ENCODE data around the gene GNL2. TPM values are rescaled to one million over a fixed set of nuclear protein-coding genes. Genes with fewer than 3 reads are reported as not detected.
A peak's percentile ranks its signal among the peaks of the same experiment; 100 is the strongest.

GNL2 gene
- total and polyA plus RNA-seq, 10 of the 15 experiments (the other 5 are each of a cell fraction or from before 2014, with no cell fraction given): 64.2 to 167 (median 88.2) TPM

DNA sequence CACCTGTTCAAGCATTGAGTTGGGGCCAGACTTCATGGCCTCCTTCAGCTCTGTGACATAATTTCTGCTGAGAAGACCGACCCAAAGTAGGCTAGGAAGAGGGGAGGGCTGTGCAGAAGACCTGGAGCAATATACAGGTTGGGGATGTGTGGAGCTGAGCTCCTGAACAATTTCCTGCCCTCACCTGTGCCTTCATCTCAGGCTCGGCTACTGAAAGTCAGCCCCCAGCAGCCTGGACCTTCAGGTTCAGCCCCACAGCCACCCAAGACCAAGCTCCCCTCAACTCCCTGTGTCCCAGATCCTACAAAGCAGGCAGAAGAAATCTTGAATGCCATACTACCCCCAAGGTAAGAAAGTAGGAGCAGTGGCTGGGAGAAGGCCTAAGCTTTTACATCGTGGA is 38.3 kb downstream of the GNL2 start:
- POLR2A ChIA-PET: interaction anchor here (0.6 kb wide), 1 partner anchor 381 kb away, joined by 3 read pairs; no protein-coding TSS in a partner anchor
- Histone ChIP-seq H2AFZ (ENCODE audit: control insufficient read depth, low read depth, low read length) (no peak overlapping the region), H3K27me3 (replicated peaks in 1 of 2; ENCODE audit: control insufficient read depth in 2 of 2, insufficient read depth in 2 of 2, low read length in 1 of 2) (no peaks in the 10 kb centered on the region), H3K9ac (ENCODE audit: control insufficient read depth, insufficient read depth, low read length) (no peak overlapping the region), H3K27ac (ENCODE audit: control insufficient read depth, insufficient read depth) (no peak overlapping the region), H3K4me3 (no peak overlapping the region), H3K4me2 (ENCODE audit: control insufficient read depth, insufficient read depth) (no peak overlapping the region), H4K20me1 (ENCODE audit: control insufficient read depth, insufficient read depth) (no peaks in the 10 kb centered on the region), H3K9me3 (replicated peaks; ENCODE audit: control insufficient read depth, insufficient read depth, low read length) (peaks cover 2% of the 10 kb centered on the region; the same call in 1 of the 3 replicates), H3K36me3 (ENCODE audit: control insufficient read depth in 2 of 2, insufficient read depth in 2 of 2, low read length in 1 of 2) (no peaks in the 10 kb centered on the region; a peak in 1 of 4 replicates), H3K4me1 (ENCODE audit: control insufficient read depth, insufficient read depth, low read length) (peaks cover 6% of the 10 kb centered on the region; the same call in 1 of the 2 replicates), H3K79me2 (ENCODE audit: control insufficient read depth, insufficient read depth, low read length) (peaks cover 17% of the 10 kb centered on the region)
- TF ChIP-seq ZNF217 (IDR thresholded peaks at IDR 0.05): no peak
- DNase-seq (ENCODE audit: low read depth, low spot score): no peak
- no peak for ATAC-seq
- RAD21 ChIA-PET (ENCODE audit: unreplicated experiment): no interaction called here
- no TSS peak for BruUV-seq (replicated peaks)
- FAIRE-seq: no peak
- CTCF ChIA-PET: interaction anchor here (1.3 to 2.9 kb wide), 2 partner anchors 70 to 124 kb away, joined by 5 to 11 read pairs; no protein-coding TSS in a partner anchor
- SMC1A ChIA-PET (ENCODE audit: uncharacterized antibody, unreplicated experiment): no interaction called here
- in situ Hi-C loops (cut with MboI) (loop anchor here (5.0 kb wide), 1 partner anchor 125 kb away; no protein-coding TSS in a partner anchor), intact Hi-C loops (cut with micrococcal nuclease; ENCODE audit: unreplicated experiment) (no loop called here)
- 71% methylated on average over 3 of the region's 3 CpGs for WGBS (ENCODE audit: insufficient coverage, insufficient replicate concordance, low lambda C conversion rate, missing lambda C conversion rate)

DNA sequence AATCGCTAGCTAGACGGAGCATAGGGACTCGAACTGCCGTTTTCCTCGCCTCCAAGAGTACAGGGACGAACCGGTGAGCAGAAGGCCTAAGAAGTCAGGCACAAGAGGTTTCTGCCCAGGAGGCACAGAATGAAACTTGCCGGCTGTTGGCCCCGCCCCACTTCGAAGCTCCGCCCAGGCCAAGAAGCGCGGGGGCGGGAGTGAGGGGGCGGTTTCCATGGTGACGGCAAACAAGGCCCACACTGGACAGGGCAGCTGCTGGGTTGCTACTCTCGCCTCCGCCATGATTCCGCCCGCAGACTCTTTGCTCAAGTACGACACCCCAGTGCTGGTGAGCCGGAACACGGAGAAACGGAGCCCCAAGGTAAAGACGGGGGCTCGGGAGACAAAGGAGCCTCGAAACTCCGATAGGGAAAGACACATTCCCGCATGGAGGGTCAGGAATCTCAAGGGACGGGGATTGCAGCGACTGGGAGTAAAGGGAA is 39.0 kb downstream of the GNL2 start, which contains the start of gene DNALI1:
DNALI1 (plus strand) TSS at position 229 of the 485 bp plus-strand sequence; CDS start at position 284, 55 bp downstream.
- in situ Hi-C loops (cut with MboI): loop anchor here (5.0 kb wide), 1 partner anchor 126 kb away; no protein-coding TSS in a partner anchor
- peaks cover 6% of the 10 kb centered on the region; the same call in 1 of the 2 replicates for H3K4me1 ChIP-seq (ENCODE audit: control insufficient read depth, insufficient read depth, low read length)
- H3K9ac ChIP-seq (ENCODE audit: control insufficient read depth, insufficient read depth, low read length): no peak within 1 kb of the TSS
- H3K79me2 ChIP-seq (ENCODE audit: control insufficient read depth, insufficient read depth, low read length): peaks cover 18% of the 10 kb centered on the region
- ChIA-PET CTCF (interaction anchor here (1.3 to 2.9 kb wide), 2 partner anchors 69 to 125 kb away, joined by 5 to 11 read pairs; no protein-coding TSS in a partner anchor), POLR2A (interaction anchor here (0.6 kb wide), 1 partner anchor 381 kb away, joined by 3 read pairs; no protein-coding TSS in a partner anchor), RAD21 (ENCODE audit: unreplicated experiment) (no interaction called here), SMC1A (ENCODE audit: uncharacterized antibody, unreplicated experiment) (no interaction called here)
- no peak within 1 kb of the TSS for H3K27ac ChIP-seq (ENCODE audit: control insufficient read depth, insufficient read depth)
- peak; percentile 20 to 25; a peak in 1 of 4 replicates for TF ChIP-seq IKZF2 (IDR thresholded peaks at IDR 0.05)
- no peak for TF ChIP-seq EP300 (IDR thresholded peaks at IDR 0.05; ENCODE audit: borderline replicate concordance in 1 of 2, control insufficient read depth in 1 of 2, low read depth in 2 of 2, low read length in 2 of 2)
- TF ChIP-seq, protein P1, sequence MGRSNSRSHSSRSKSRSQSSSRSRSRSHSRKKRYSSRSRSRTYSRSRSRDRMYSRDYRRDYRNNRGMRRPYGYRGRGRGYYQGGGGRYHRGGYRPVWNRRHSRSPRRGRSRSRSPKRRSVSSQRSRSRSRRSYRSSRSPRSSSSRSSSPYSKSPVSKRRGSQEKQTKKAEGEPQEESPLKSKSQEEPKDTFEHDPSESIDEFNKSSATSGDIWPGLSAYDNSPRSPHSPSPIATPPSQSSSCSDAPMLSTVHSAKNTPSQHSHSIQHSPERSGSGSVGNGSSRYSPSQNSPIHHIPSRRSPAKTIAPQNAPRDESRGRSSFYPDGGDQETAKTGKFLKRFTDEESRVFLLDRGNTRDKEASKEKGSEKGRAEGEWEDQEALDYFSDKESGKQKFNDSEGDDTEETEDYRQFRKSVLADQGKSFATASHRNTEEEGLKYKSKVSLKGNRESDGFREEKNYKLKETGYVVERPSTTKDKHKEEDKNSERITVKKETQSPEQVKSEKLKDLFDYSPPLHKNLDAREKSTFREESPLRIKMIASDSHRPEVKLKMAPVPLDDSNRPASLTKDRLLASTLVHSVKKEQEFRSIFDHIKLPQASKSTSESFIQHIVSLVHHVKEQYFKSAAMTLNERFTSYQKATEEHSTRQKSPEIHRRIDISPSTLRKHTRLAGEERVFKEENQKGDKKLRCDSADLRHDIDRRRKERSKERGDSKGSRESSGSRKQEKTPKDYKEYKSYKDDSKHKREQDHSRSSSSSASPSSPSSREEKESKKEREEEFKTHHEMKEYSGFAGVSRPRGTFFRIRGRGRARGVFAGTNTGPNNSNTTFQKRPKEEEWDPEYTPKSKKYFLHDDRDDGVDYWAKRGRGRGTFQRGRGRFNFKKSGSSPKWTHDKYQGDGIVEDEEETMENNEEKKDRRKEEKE (IDR thresholded peaks at IDR 0.05): no peak
- TF ChIP-seq BMI1 (IDR thresholded peaks at IDR 0.05; ENCODE audit: borderline replicate concordance): peak; percentile 57; the same call in 1 of the 2 replicates
- no peak for TF ChIP-seq FOXM1 (IDR thresholded peaks at IDR 0.05; ENCODE audit: low read depth, low read length)
- no peak for TF ChIP-seq ATF7 (IDR thresholded peaks at IDR 0.05; ENCODE audit: low read depth)
- TF ChIP-seq SUPT20H (IDR thresholded peaks at IDR 0.05; ENCODE audit: borderline replicate concordance, control insufficient read depth, low read depth, low read length): no peak
- TF ChIP-seq EGR1 (IDR thresholded peaks at IDR 0.05; ENCODE audit: borderline replicate concordance in 1 of 2, low read depth in 2 of 2, low read length in 2 of 2): peak; percentile 49 to 92
- TF ChIP-seq NR2C1 (IDR thresholded peaks at IDR 0.05): no peak
- no peak for FAIRE-seq
- peaks cover 2% of the 10 kb centered on the region; the same call in 1 of the 3 replicates for H3K9me3 ChIP-seq (replicated peaks; ENCODE audit: control insufficient read depth, insufficient read depth, low read length)
- H3K4me2 ChIP-seq (ENCODE audit: control insufficient read depth, insufficient read depth): peak within 1 kb of the TSS; percentile 44; the same call in 1 of the 2 replicates
- no TSS peak for BruUV-seq (replicated peaks)
- WGBS (ENCODE audit: insufficient coverage, insufficient replicate concordance, low lambda C conversion rate, missing lambda C conversion rate): 46% methylated on average over 29 of the region's 31 CpGs
- intact Hi-C loops (cut with micrococcal nuclease; ENCODE audit: unreplicated experiment): no loop called here
- ATAC-seq: peak; percentile 25; the same call in 2 of the 3 replicates
- peak within 1 kb of the TSS; percentile 65 for H2AFZ ChIP-seq (ENCODE audit: control insufficient read depth, low read depth, low read length)
- H3K36me3 ChIP-seq (ENCODE audit: control insufficient read depth in 2 of 2, insufficient read depth in 2 of 2, low read length in 1 of 2): no peaks in the 10 kb centered on the region
- no peak within 1 kb of the TSS for H3K4me3 ChIP-seq
- no peak for DNase-seq (ENCODE audit: low read depth, low spot score)
- H4K20me1 ChIP-seq (ENCODE audit: control insufficient read depth, insufficient read depth): no peaks in the 10 kb centered on the region
- H3K27me3 ChIP-seq (replicated peaks in 1 of 2; ENCODE audit: control insufficient read depth in 2 of 2, insufficient read depth in 2 of 2, low read length in 1 of 2): no peaks in the 10 kb centered on the region
